ENCODE results near the gene ZBP1.

DNA sequence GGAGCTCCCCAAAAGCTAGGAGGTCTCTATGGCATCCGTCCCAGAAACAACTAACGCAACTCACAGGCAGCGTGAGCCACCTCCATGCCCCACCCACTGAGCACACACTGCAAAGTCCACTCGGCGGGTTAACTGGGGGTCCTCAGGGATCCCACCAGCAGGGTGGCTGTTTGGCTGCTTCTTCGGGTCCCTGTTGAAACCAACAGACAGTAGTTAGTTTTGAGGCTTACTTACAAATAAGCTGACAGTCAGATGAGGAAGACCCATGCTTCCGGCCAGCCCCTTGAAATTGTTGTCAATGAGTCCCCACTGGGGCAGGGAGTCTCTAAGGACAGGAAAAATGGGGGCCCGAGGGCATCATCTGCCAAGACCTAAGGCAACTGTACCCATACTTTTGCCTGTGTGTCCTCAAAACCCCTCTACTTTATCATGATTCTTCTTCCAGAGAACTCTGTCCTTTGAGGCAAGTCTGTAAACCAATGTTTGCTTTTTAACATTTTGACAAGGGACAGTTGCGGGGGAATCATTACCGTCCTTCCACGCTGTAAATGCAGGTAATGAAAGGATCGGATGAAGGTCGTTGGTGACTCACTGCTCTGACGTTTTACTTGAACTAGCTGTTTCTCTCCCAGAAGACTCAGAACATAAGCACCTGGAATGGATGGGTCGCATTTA lies 61.5 kb downstream of the ZBP1 start:
- TF ChIP-seq, protein P1, sequence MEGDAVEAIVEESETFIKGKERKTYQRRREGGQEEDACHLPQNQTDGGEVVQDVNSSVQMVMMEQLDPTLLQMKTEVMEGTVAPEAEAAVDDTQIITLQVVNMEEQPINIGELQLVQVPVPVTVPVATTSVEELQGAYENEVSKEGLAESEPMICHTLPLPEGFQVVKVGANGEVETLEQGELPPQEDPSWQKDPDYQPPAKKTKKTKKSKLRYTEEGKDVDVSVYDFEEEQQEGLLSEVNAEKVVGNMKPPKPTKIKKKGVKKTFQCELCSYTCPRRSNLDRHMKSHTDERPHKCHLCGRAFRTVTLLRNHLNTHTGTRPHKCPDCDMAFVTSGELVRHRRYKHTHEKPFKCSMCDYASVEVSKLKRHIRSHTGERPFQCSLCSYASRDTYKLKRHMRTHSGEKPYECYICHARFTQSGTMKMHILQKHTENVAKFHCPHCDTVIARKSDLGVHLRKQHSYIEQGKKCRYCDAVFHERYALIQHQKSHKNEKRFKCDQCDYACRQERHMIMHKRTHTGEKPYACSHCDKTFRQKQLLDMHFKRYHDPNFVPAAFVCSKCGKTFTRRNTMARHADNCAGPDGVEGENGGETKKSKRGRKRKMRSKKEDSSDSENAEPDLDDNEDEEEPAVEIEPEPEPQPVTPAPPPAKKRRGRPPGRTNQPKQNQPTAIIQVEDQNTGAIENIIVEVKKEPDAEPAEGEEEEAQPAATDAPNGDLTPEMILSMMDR (IDR thresholded peaks at IDR 0.05; ENCODE audit: low read depth, low read length, poor library complexity, severe bottlenecking): no peak
- no peak for TF ChIP-seq EZH2phosphoT487 (IDR thresholded peaks at IDR 0.05; ENCODE audit: borderline replicate concordance, low read length)
